Endothelial cell of umbilical vein (primary cell): ENCODE data around the gene LGR4. TPM values are rescaled to one million over a fixed set of nuclear protein-coding genes. Genes with fewer than 3 reads are reported as not detected.

Experiments used
- BruUV-seq: library from RNA; stranded (reverse); fragments of 400-500 nt; replicated peaks from 2 replicates; lab custom pipeline; 2021; lab: Mats Ljungman, UMichigan
- CTCF ChIA-PET: fragments of 300-600, 350-600 bp; sonication (Branson Sonifier 250); formaldehyde crosslinking; loops from one replicate; lab custom pipeline; 2021; ENCODE audit warnings: antibody characterized with exemption, inconsistent platforms; lab: Charles Lee
- POLR2A ChIA-PET: fragments of 300-600, 350-600 bp; sonication (Branson Sonifier 250); formaldehyde crosslinking; loops from one replicate; lab custom pipeline; 2021; ENCODE audit warnings: antibody characterized with exemption, inconsistent platforms; lab: Charles Lee
- DNase-seq: peaks from one replicate; pipeline ENCODE4 v3.0.0-alpha.2; 2011; ENCODE audit warnings: low read depth, low spot score
- FAIRE-seq: peaks from 2 replicates; lab custom pipeline; 2011; peaks lifted over from hg19 to GRCh38; lab: Jason Lieb, UNC
- H2AFZ ChIP-seq: 2 replicates; pipeline ENCODE4 v1.6.0; 2012; ENCODE audit warnings: low read depth, low read length, control low read depth, inconsistent platforms
- H3K27ac ChIP-seq: 2 replicates; pipeline ENCODE4 v1.5.1; 2011; ENCODE audit warnings: low read depth, mild to moderate bottlenecking, control low read depth, low read length, moderate library complexity; ENCODE audit not compliant: insufficient read depth
- H3K27me3 ChIP-seq, 2 experiments: 2 replicates each; pipeline versions ENCODE4 v1.6.0 to v1.6.1; 2011; ENCODE audit warnings: low read length in 2 of 2, mixed read lengths in 1 of 2; ENCODE audit not compliant: control insufficient read depth in 2 of 2, insufficient read depth in 2 of 2
- H3K36me3 ChIP-seq, 2 experiments: 2 replicates in 1 of 2; 3 replicates in 1 of 2; pipeline ENCODE4 v1.5.1; 2011; ENCODE audit warnings: low read length in 2 of 2, mild to moderate bottlenecking in 1 of 2, moderate library complexity in 1 of 2; ENCODE audit not compliant: control insufficient read depth in 2 of 2, insufficient read depth in 2 of 2; ENCODE audit errors: extremely low read depth in 1 of 2
- H3K4me1 ChIP-seq: 3 replicates; pipeline ENCODE4 v1.5.1; 2011; ENCODE audit warnings: mild to moderate bottlenecking, low read length; ENCODE audit not compliant: control insufficient read depth, insufficient read depth; ENCODE audit errors: extremely low read depth
- H3K4me2 ChIP-seq: 2 replicates; pipeline ENCODE4 v1.6.1; 2011; ENCODE audit warnings: low read length, control low read depth, mixed read lengths; ENCODE audit not compliant: insufficient read depth
- H3K4me3 ChIP-seq, 3 experiments: fragments of 200-600 bp in 1 of 3; sonication (generic), shearing (Covaris generic) in 1 of 3; replicated peaks in 1 of 3; 2 replicates each; pipeline ENCODE4 v1.5.1; 2011 to 2016; ENCODE audit warnings: control low read depth in 3 of 3, low read length in 3 of 3, mild to moderate bottlenecking in 2 of 3, inconsistent platforms in 1 of 3, low read depth in 1 of 3, moderate library complexity in 1 of 3; ENCODE audit not compliant: insufficient read depth in 1 of 3
- H3K79me2 ChIP-seq: 2 replicates; pipeline ENCODE4 v1.6.0; 2012; ENCODE audit warnings: low read length, inconsistent platforms; ENCODE audit not compliant: control insufficient read depth, insufficient read depth
- H3K9ac ChIP-seq: replicated peaks from 2 replicates; pipeline ENCODE3; 2011; ENCODE audit warnings: low read length, control low read depth; ENCODE audit not compliant: insufficient read depth; ENCODE audit errors: extremely low read depth
- H3K9me1 ChIP-seq: replicated peaks from 3 replicates; pipeline ENCODE4 v1.6.0; 2011; ENCODE audit warnings: mild to moderate bottlenecking, low read length; ENCODE audit not compliant: control insufficient read depth, insufficient read depth; ENCODE audit errors: extremely low read depth
- H3K9me3 ChIP-seq: replicated peaks from 2 replicates; pipeline ENCODE4 v1.5.1; 2012; ENCODE audit warnings: low read length, inconsistent platforms; ENCODE audit not compliant: control insufficient read depth, insufficient read depth
- H4K20me1 ChIP-seq: replicated peaks from 2 replicates; pipeline ENCODE3; 2011; ENCODE audit warnings: mild to moderate bottlenecking, low read length; ENCODE audit not compliant: control insufficient read depth, insufficient read depth; ENCODE audit errors: extremely low read depth
- CTCF ChIP-seq, 2 donors: IDR thresholded peaks; 1 replicate in 1 of 2; 2 replicates in 1 of 2; pipeline ENCODE4 v1.5.1; 2011; ENCODE audit warnings: low read length in 2 of 2, mild to moderate bottlenecking in 2 of 2, moderate library complexity in 2 of 2, control low read depth in 1 of 2, inconsistent platforms in 1 of 2, low read depth in 1 of 2; ENCODE audit not compliant: insufficient read depth in 1 of 2; ENCODE audit errors: extremely low read depth in 1 of 2
- EZH2 ChIP-seq: IDR thresholded peaks from 2 replicates; pipeline ENCODE4 v1.6.1; 2012; ENCODE audit warnings: borderline replicate concordance, low read depth, mild to moderate bottlenecking, moderate library complexity, low read length, inconsistent platforms; ENCODE audit not compliant: severe bottlenecking
- FOS ChIP-seq: IDR thresholded peaks from 2 replicates; pipeline ENCODE4 v1.6.1; 2011; ENCODE audit warnings: mild to moderate bottlenecking, low read length, moderate library complexity, borderline replicate concordance; ENCODE audit not compliant: insufficient read depth
- GATA2 ChIP-seq: IDR thresholded peaks from 2 replicates; pipeline ENCODE4 v1.7.0; 2011; ENCODE audit warnings: low read depth, mild to moderate bottlenecking, moderate library complexity, mixed read lengths, low read length; ENCODE audit not compliant: insufficient read length, insufficient read depth
- JUN ChIP-seq: IDR thresholded peaks from 2 replicates; pipeline ENCODE4 v1.6.1; 2011; ENCODE audit warnings: borderline replicate concordance, low read depth; ENCODE audit not compliant: insufficient read length, insufficient read depth
- MAX ChIP-seq: IDR thresholded peaks from 2 replicates; pipeline ENCODE4 v1.6.1; 2011; ENCODE audit not compliant: insufficient read depth, insufficient read length
- MYC ChIP-seq: IDR thresholded peaks from one replicate; pipeline ENCODE4 v1.6.1; 2011; ENCODE audit warnings: mild to moderate bottlenecking, low read depth, low read length
- POLR2A ChIP-seq: IDR thresholded peaks from 2 replicates; pipeline ENCODE4 v1.6.1; 2012; ENCODE audit warnings: low read depth, mild to moderate bottlenecking, control low read depth, low read length
- POLR2AphosphoS5 ChIP-seq: IDR thresholded peaks from 2 replicates; pipeline ENCODE4 v1.6.1; 2012; ENCODE audit warnings: low read depth, mild to moderate bottlenecking, control low read depth, low read length, moderate library complexity; ENCODE audit not compliant: insufficient read depth
- dilution Hi-C: fragments of 300-500 bp; cut with MboI; formaldehyde crosslinking; loops from one replicate; pipeline ENCODE4 v1.15.0; 2019; ENCODE audit warnings: low sequenced_read_pairs; ENCODE audit not compliant: extremely low pct_ligation_motif_present
- intact Hi-C: fragments of 100-400 bp; cut with micrococcal nuclease; formaldehyde crosslinking; loops from one replicate; pipeline ENCODE4 v1.10.0; 2022
- polyA plus RNA-seq, 4 experiments: library from polyadenylated mRNA; depleted of rRNA in 3 of 4; stranded (reverse) in 3 of 4; unstranded in 1 of 4; fragments of >200 nt; gene quantifications; 2 replicates each; pipeline versions ENCODE4 v1.2.1 to v1.2.3, GENCODE V29; 2011 to 2012; ENCODE audit warnings: missing spikeins in 1 of 4
- total RNA-seq: library from RNA; stranded (reverse); gene quantifications from 2 replicates; pipeline ENCODE4 v1.2.3, GENCODE V29; 2021

The LGR4 gene
- total and polyA plus RNA-seq, 2 donors (not counting 3 experiments of a cell fraction or from before 2014, with no cell fraction given) = 1.3 to 3.1 TPM

GRCh38 chr11:27391331-27392015 lies 81.1 kb downstream of the LGR4 start:
- H3K9me1 ChIP-seq = no peaks in the 10 kb centered on the region
- no peak overlapping the region for H3K27ac ChIP-seq
- CTCF ChIA-PET = no interaction called here

More at GRCh38 chr11:27391331-27392015, 81.1 kb downstream of the LGR4 start:
- Histone ChIP-seq H3K9me3 (no peaks in the 10 kb centered on the region), H3K4me2 (no peak overlapping the region), H3K4me3 (no peak overlapping the region), H3K9ac (no peak overlapping the region), H3K27me3 (no peaks in the 10 kb centered on the region), H3K79me2 (no peaks in the 10 kb centered on the region), H3K36me3 (no peaks in the 10 kb centered on the region), H4K20me1 (no peaks in the 10 kb centered on the region), H2AFZ (no peak overlapping the region), H3K4me1 (peaks cover 6% of the 10 kb centered on the region)
- BruUV-seq = no TSS peak
- intact Hi-C loops = no loop called here
- POLR2A ChIA-PET = no interaction called here
- TF ChIP-seq CTCF (IDR thresholded peaks at IDR 0.05; ENCODE audit: extremely low read depth in 1 of 2, insufficient read depth in 1 of 2, low read depth in 1 of 2, low read length in 2 of 2) (no peak), GATA2 (no peak), POLR2AphosphoS5 (no peak), POLR2A (no peak), EZH2 (no peak), FOS (no peak), MYC (no peak), MAX (no peak), JUN (no peak)
- no peak for FAIRE-seq
- DNase-seq = no peak
- dilution Hi-C loops = no loop called here
